Measurements from ENCODE around the gene TGM1.

GRCh38 chr14:24251880-24252288 is 11.1 kb downstream of the TGM1 start:
- TF ChIP-seq POLR2AphosphoS5 (IDR thresholded peaks at IDR 0.05; ENCODE audit: low read length) (no peak), CEBPB (IDR thresholded peaks at IDR 0.05; ENCODE audit: borderline replicate concordance in 1 of 2, low read depth in 2 of 2, low read length in 2 of 2) (no peak), USF2 (IDR thresholded peaks at IDR 0.05; ENCODE audit: borderline replicate concordance, low read depth, low read length) (no peak), TCF7 (IDR thresholded peaks at IDR 0.05; ENCODE audit: borderline replicate concordance) (no peak), EP300 (IDR thresholded peaks at IDR 0.05; ENCODE audit: borderline replicate concordance in 1 of 2, control insufficient read depth in 1 of 2, low read depth in 2 of 2, low read length in 2 of 2) (no peak)
